H9 (cell line): Measurements from ENCODE around the gene EXOC2. TPM values are rescaled to one million over a fixed set of nuclear protein-coding genes. Genes with fewer than 3 reads are reported as not detected.

ENCODE experiments used
- DNase-seq: peaks from one replicate; pipeline ENCODE4 v3.0.0-alpha.2; 2017
- H2AFZ ChIP-seq: one replicate; pipeline ENCODE4 v1.6.1; 2013; ENCODE audit warnings: mild to moderate bottlenecking, low read length, control low read depth, moderate library complexity
- H2AK5ac ChIP-seq: 2 replicates; pipeline ENCODE4 v1.6.1; 2013; ENCODE audit warnings: low read length, control low read depth, mixed read lengths; ENCODE audit not compliant: insufficient read length
- H2BK120ac ChIP-seq: one replicate; pipeline ENCODE4 v1.6.1; 2013; ENCODE audit warnings: low read depth, mild to moderate bottlenecking, low read length, control low read depth, inconsistent platforms; ENCODE audit not compliant: poor library complexity, severe bottlenecking
- H2BK12ac ChIP-seq: 2 replicates; pipeline ENCODE4 v1.6.1; 2013; ENCODE audit warnings: low read length, control low read depth, mixed read lengths, low read depth; ENCODE audit not compliant: insufficient read length
- H2BK15ac ChIP-seq: 2 replicates; pipeline ENCODE4 v1.6.1; 2013; ENCODE audit warnings: low read depth, low read length, control low read depth
- H2BK20ac ChIP-seq: one replicate; pipeline ENCODE4 v1.6.1; 2013; ENCODE audit warnings: low read depth, mild to moderate bottlenecking, low read length, control low read depth, inconsistent platforms; ENCODE audit not compliant: poor library complexity, severe bottlenecking
- H2BK5ac ChIP-seq: 2 replicates; pipeline ENCODE4 v1.6.1; 2013; ENCODE audit warnings: low read length, control low read depth, mixed read lengths; ENCODE audit not compliant: insufficient read length
- H3K14ac ChIP-seq: 2 replicates; pipeline ENCODE4 v1.6.1; 2013; ENCODE audit warnings: low read length, control low read depth; ENCODE audit not compliant: insufficient read depth
- H3K18ac ChIP-seq: 2 replicates; pipeline ENCODE4 v1.6.1; 2013; ENCODE audit warnings: low read depth, mild to moderate bottlenecking, mixed read lengths, low read length, control low read depth; ENCODE audit not compliant: insufficient read length
- H3K23ac ChIP-seq: 2 replicates; pipeline ENCODE4 v1.6.1; 2013; ENCODE audit warnings: low read length, control low read depth, mixed read lengths, low read depth; ENCODE audit not compliant: insufficient read length
- H3K23me2 ChIP-seq: 2 replicates; pipeline ENCODE4 v1.6.1; 2013; ENCODE audit warnings: low read depth, mild to moderate bottlenecking, mixed read lengths, low read length, control low read depth; ENCODE audit not compliant: insufficient read length, poor library complexity, severe bottlenecking
- H3K27ac ChIP-seq: 2 replicates; pipeline ENCODE4 v1.5.1; 2013; ENCODE audit warnings: low read length, control low read depth, mixed read lengths, low read depth; ENCODE audit not compliant: insufficient read length
- H3K27me3 ChIP-seq: 2 replicates; pipeline ENCODE4 v1.6.1; 2013; ENCODE audit warnings: low read length, control low read depth, inconsistent platforms; ENCODE audit not compliant: insufficient read depth
- H3K4ac ChIP-seq: 2 replicates; pipeline ENCODE4 v1.6.1; 2013; ENCODE audit warnings: low read depth, mild to moderate bottlenecking, control low read depth, inconsistent platforms, low read length, moderate library complexity
- H3K4me1 ChIP-seq: 2 replicates; pipeline ENCODE4 v1.6.1; 2013; ENCODE audit warnings: low read length, control low read depth, inconsistent platforms; ENCODE audit not compliant: insufficient read depth
- H3K4me2 ChIP-seq: 2 replicates; pipeline ENCODE4 v1.6.1; 2013; ENCODE audit warnings: low read length, control low read depth, mixed read lengths; ENCODE audit not compliant: insufficient read length, insufficient read depth
- H3K56ac ChIP-seq: 2 replicates; pipeline ENCODE4 v1.6.1; 2013; ENCODE audit warnings: low read depth, mild to moderate bottlenecking, mixed read lengths, low read length, control low read depth; ENCODE audit not compliant: insufficient read length
- H3K79me1 ChIP-seq: 2 replicates; pipeline ENCODE4 v1.6.1; 2013; ENCODE audit warnings: low read depth, mild to moderate bottlenecking, moderate library complexity, low read length, control low read depth, inconsistent platforms; ENCODE audit not compliant: insufficient read depth, poor library complexity, severe bottlenecking
- H3K79me2 ChIP-seq: 2 replicates; pipeline ENCODE4 v1.6.1; 2013; ENCODE audit warnings: low read length, control low read depth, inconsistent platforms; ENCODE audit not compliant: insufficient read depth
- H3K9ac ChIP-seq: 2 replicates; pipeline ENCODE4 v1.6.1; 2013; ENCODE audit warnings: low read length, control low read depth, mixed read lengths; ENCODE audit not compliant: insufficient read length; ENCODE audit errors: extremely low read depth
- H3K9me3 ChIP-seq: one replicate; pipeline ENCODE4 v1.6.1; 2013; ENCODE audit warnings: low read depth, low read length, inconsistent platforms; ENCODE audit not compliant: control insufficient read depth
- H3T11ph ChIP-seq: one replicate; pipeline ENCODE4 v1.6.1; 2013; ENCODE audit warnings: mild to moderate bottlenecking, low read length, control low read depth, inconsistent platforms
- H4K20me1 ChIP-seq: one replicate; pipeline ENCODE4 v1.6.1; 2013; ENCODE audit not compliant: control insufficient read depth, insufficient read length, insufficient read depth
- H4K5ac ChIP-seq: 2 replicates; pipeline ENCODE4 v1.6.1; 2013; ENCODE audit warnings: low read depth, mild to moderate bottlenecking, mixed read lengths, low read length, control low read depth; ENCODE audit not compliant: insufficient read length
- H4K8ac ChIP-seq: replicated peaks from 2 replicates; pipeline ENCODE4 v1.6.1; 2013; ENCODE audit warnings: low read length, control low read depth, mixed read lengths, low read depth; ENCODE audit not compliant: insufficient read length
- H4K91ac ChIP-seq: 2 replicates; pipeline ENCODE4 v1.6.1; 2013; ENCODE audit warnings: low read depth, mild to moderate bottlenecking, moderate library complexity, mixed read lengths, low read length, control low read depth; ENCODE audit not compliant: insufficient read length
- H3K27ac Mint-ChIP-seq, 3 experiments: 2 replicates in 2 of 3; 3 replicates in 1 of 3; pipeline ENCODE4 v1.8.0; 2020 to 2021; ENCODE audit warnings: mixed read lengths in 3 of 3, mild to moderate bottlenecking in 1 of 3, moderate library complexity in 1 of 3
- H3K27me3 Mint-ChIP-seq: 2 replicates; pipeline ENCODE4 v1.8.0; 2021; ENCODE audit warnings: low read depth, mild to moderate bottlenecking, moderate library complexity, mixed read lengths
- H3K36me3 Mint-ChIP-seq, 3 experiments: 2 replicates in 2 of 3; 3 replicates in 1 of 3; pipeline ENCODE4 v1.8.0; 2020 to 2021; ENCODE audit warnings: low read depth in 3 of 3, mixed read lengths in 3 of 3; ENCODE audit not compliant: insufficient read depth in 1 of 3
- H3K4me1 Mint-ChIP-seq, 2 experiments: 2 replicates each; pipeline ENCODE4 v1.8.0; 2020; ENCODE audit warnings: mixed read lengths in 2 of 2
- H3K4me3 Mint-ChIP-seq, 2 experiments: 2 replicates in 1 of 2; 3 replicates in 1 of 2; pipeline ENCODE4 v1.8.0; 2020 to 2021; ENCODE audit warnings: mild to moderate bottlenecking in 2 of 2, mixed read lengths in 2 of 2, moderate library complexity in 1 of 2
- H3K9me3 Mint-ChIP-seq, 2 experiments: 2 replicates in 1 of 2; 3 replicates in 1 of 2; pipeline ENCODE4 v1.8.0; 2020; ENCODE audit warnings: mild to moderate bottlenecking in 2 of 2, mixed read lengths in 2 of 2, moderate library complexity in 1 of 2
- WGBS: extraction: QIAGEN DNeasy Blood & Tissue Kit; methylation state at CpG from one replicate; pipeline ENCODE4 v1.1.7; 2013; ENCODE audit warnings: missing lambda C conversion rate, low lambda C conversion rate, mixed read lengths; ENCODE audit not compliant: insufficient read length; ENCODE audit errors: extremely low coverage; 5-methylcytosine and 5-hydroxymethylcytosine counted together
- total RNA-seq: library from RNA; stranded (reverse); gene quantifications from 2 replicates; pipeline ENCODE4 v1.2.1, GENCODE V29; 2021
- TF ChIP-seq, protein P1 (sequence below): fragments of 200-600 bp; sonication (generic); conservative IDR thresholded peaks from 3 replicates; pipeline ENCODE4 v1.8.0; 2021; ENCODE audit warnings: antibody characterized with exemption, mild to moderate bottlenecking

Gene EXOC2
- total RNA-seq, 1 experiment from 2014 or later, result 29.9 TPM

DNA sequence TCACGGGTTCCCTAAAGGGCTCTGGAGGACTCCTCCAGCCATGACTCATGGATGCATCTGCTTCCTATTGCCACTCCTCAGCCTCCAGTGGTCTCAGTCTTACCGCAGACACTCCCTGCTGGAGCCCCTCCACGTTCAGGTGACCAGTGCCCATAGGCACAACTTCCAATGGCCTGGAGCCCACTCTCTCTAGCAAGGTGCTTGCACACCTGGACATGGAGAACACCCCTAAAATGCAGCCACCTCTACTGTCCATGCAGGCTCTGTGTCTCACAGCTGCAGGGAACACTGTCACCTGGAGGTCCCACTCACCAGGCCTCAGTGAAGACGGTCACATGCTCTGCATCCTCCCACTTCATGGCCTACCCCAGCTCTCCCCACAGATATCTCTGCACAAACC is 72.0 kb downstream of the EXOC2 start:
- no peaks in the 10 kb centered on the region for H3K27me3 ChIP-seq
- no peak overlapping the region for H3K56ac ChIP-seq
- TF ChIP-seq, protein P1, sequence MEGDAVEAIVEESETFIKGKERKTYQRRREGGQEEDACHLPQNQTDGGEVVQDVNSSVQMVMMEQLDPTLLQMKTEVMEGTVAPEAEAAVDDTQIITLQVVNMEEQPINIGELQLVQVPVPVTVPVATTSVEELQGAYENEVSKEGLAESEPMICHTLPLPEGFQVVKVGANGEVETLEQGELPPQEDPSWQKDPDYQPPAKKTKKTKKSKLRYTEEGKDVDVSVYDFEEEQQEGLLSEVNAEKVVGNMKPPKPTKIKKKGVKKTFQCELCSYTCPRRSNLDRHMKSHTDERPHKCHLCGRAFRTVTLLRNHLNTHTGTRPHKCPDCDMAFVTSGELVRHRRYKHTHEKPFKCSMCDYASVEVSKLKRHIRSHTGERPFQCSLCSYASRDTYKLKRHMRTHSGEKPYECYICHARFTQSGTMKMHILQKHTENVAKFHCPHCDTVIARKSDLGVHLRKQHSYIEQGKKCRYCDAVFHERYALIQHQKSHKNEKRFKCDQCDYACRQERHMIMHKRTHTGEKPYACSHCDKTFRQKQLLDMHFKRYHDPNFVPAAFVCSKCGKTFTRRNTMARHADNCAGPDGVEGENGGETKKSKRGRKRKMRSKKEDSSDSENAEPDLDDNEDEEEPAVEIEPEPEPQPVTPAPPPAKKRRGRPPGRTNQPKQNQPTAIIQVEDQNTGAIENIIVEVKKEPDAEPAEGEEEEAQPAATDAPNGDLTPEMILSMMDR, result no peak
- H3K27me3 Mint-ChIP-seq, result no peaks in the 10 kb centered on the region
- H3K79me2 ChIP-seq, result no peaks in the 10 kb centered on the region
- H3K14ac ChIP-seq, result no peak overlapping the region
- H3K79me1 ChIP-seq, result no peaks in the 10 kb centered on the region
- H3K9me3 Mint-ChIP-seq, result no peaks in the 10 kb centered on the region; a peak in 1 of 5 replicates
- no peak overlapping the region for H4K5ac ChIP-seq
- no peak overlapping the region for H4K8ac ChIP-seq
- H2BK5ac ChIP-seq, result no peak overlapping the region
- H3K23ac ChIP-seq, result no peak overlapping the region
- H2AK5ac ChIP-seq, result no peak overlapping the region
- H3K27ac Mint-ChIP-seq, result peak overlapping the region in 1 of 3 experiments; percentile 76; a peak in 2 of 7 replicates
- no peak overlapping the region for H3K4ac ChIP-seq
- DNase-seq, result no peak
- no peaks in the 10 kb centered on the region; the same call in none of the 2 replicates for H3K4me1 ChIP-seq
- H2BK12ac ChIP-seq, result no peak overlapping the region
- H3K27ac ChIP-seq, result no peak overlapping the region
- H3K4me2 ChIP-seq, result no peak overlapping the region
- H3K4me1 Mint-ChIP-seq, result peaks cover 24 to 27% of the 10 kb centered on the region in 2 experiments
- no peak overlapping the region for H3K18ac ChIP-seq
- no peaks in the 10 kb centered on the region for H4K20me1 ChIP-seq
- H3K9me3 ChIP-seq, result no peaks in the 10 kb centered on the region
- H3K9ac ChIP-seq, result no peak overlapping the region
- H3K36me3 Mint-ChIP-seq, result peaks cover 9 to 32% (median 24%) of the 10 kb centered on the region in 3 experiments
- H3K4me3 Mint-ChIP-seq, result no peak overlapping the region
- no CpG with 5 or more reads among the region's 4 CpGs for WGBS
- H2BK120ac ChIP-seq, result no peak overlapping the region
- H2BK20ac ChIP-seq, result no peak overlapping the region
- H3K23me2 ChIP-seq, result no peaks in the 10 kb centered on the region
- no peak overlapping the region for H4K91ac ChIP-seq
- H3T11ph ChIP-seq, result no peak overlapping the region
- H2BK15ac ChIP-seq, result no peak overlapping the region
- no peak overlapping the region for H2AFZ ChIP-seq
